ENCODE data around the gene GRK7. TPM values are rescaled to one million over a fixed set of nuclear protein-coding genes. Genes with fewer than 3 reads are reported as not detected.

GRK7 gene
- total and polyA plus RNA-seq, 2 of the 13 experiments (the other 11 are each of a cell fraction or from before 2014, with no cell fraction given): not detected

- H3K27me3 ChIP-seq (ENCODE audit: control insufficient read depth in 1 of 2, insufficient read depth in 2 of 2, low read length in 2 of 2): no peaks in the 10 kb centered on the region
- ATAC-seq: no peak
- TF ChIP-seq MED13 (CRISPR knock-in tag; IDR thresholded peaks at IDR 0.05): no peak
- TF ChIP-seq ZNF496 (CRISPR knock-in tag; IDR thresholded peaks at IDR 0.05; ENCODE audit: insufficient replicate concordance): no peak
- TF ChIP-seq ARNTL (CRISPR knock-in tag; IDR thresholded peaks at IDR 0.05): no peak
- no peak for TF ChIP-seq SP4 (CRISPR knock-in tag; IDR thresholded peaks at IDR 0.05)
- no peak for TF ChIP-seq TCF12 (IDR thresholded peaks at IDR 0.05)
- no peak for TF ChIP-seq TCF12 (CRISPR knock-in tag; IDR thresholded peaks at IDR 0.05)
- no peak for TF ChIP-seq ZMYM4 (CRISPR knock-in tag; IDR thresholded peaks at IDR 0.05)
- no peak for TF ChIP-seq RBM22 (optimal IDR thresholded peaks at IDR 0.05; ENCODE audit: low read length)
- TF ChIP-seq HNF4A (CRISPR knock-in tag; IDR thresholded peaks at IDR 0.05): no peak
- no peak for TF ChIP-seq HCFC1 (IDR thresholded peaks at IDR 0.05; ENCODE audit: low read depth, low read length)
- intact Hi-C loops (cut with micrococcal nuclease; ENCODE audit: unreplicated experiment): no loop called here
- CTCF ChIA-PET (ENCODE audit: low intra/inter-chr PET ratio, low total read pairs): no interaction called here
- no peaks in the 10 kb centered on the region for H3K36me3 ChIP-seq (replicated peaks in 1 of 2; ENCODE audit: control insufficient read depth in 1 of 2, insufficient read depth in 2 of 2, low read length in 2 of 2)
- POLR2A ChIA-PET: no interaction called here
- H3K4me1 ChIP-seq (ENCODE audit: insufficient read depth, low read length): peaks cover 10% of the 10 kb centered on the region
- FAIRE-seq: no peak
- no peak overlapping the region for H3K4me2 ChIP-seq (ENCODE audit: low read depth, low read length)
- no peak for DNase-seq (ENCODE audit: low spot score)
- WGBS (ENCODE audit: low lambda C conversion rate): 2% methylated on average over 2 of the region's 2 CpGs
- H4K20me1 ChIP-seq (ENCODE audit: insufficient read depth, low read length): no peaks in the 10 kb centered on the region
- H3K9me3 ChIP-seq (ENCODE audit: low read length): no peaks in the 10 kb centered on the region
- no peak overlapping the region for H3K27ac ChIP-seq (ENCODE audit: extremely low read length, insufficient read depth, low read length)
- H3K79me2 ChIP-seq (ENCODE audit: insufficient read depth, low read length): no peaks in the 10 kb centered on the region
- H3K4me3 ChIP-seq (replicated peaks in 1 of 3; ENCODE audit: insufficient read depth in 1 of 3, low read depth in 2 of 3, low read length in 3 of 3): no peak overlapping the region
- H3K9ac ChIP-seq (ENCODE audit: insufficient read depth, low read depth, low read length): no peak overlapping the region
- in situ Hi-C loops (cut with HindIII; ENCODE audit: extremely low pct_ligation_motif_present, low pct_unique_long_range_greater_than_20kb): no loop called here
- no TSS peak for BruUV-seq (replicated peaks)
- H2AFZ ChIP-seq (ENCODE audit: low read length): no peak overlapping the region
Observed at GRCh38 chr3:141722648-141723047, 40.6 kb upstream of the GRK7 start.

- H3K4me3 ChIP-seq (replicated peaks in 1 of 3; ENCODE audit: insufficient read depth in 1 of 3, low read depth in 2 of 3, low read length in 3 of 3): no peak overlapping the region
- H3K36me3 ChIP-seq (replicated peaks in 1 of 2; ENCODE audit: control insufficient read depth in 1 of 2, insufficient read depth in 2 of 2, low read length in 2 of 2): no peaks in the 10 kb centered on the region
- peaks cover 16% of the 10 kb centered on the region for H3K4me1 ChIP-seq (ENCODE audit: insufficient read depth, low read length)
- no peaks in the 10 kb centered on the region for H3K27me3 ChIP-seq (ENCODE audit: control insufficient read depth in 1 of 2, insufficient read depth in 2 of 2, low read length in 2 of 2)
- no peak overlapping the region for H3K4me2 ChIP-seq (ENCODE audit: low read depth, low read length)
- no peak for DNase-seq (ENCODE audit: low spot score)
- no peak overlapping the region for H2AFZ ChIP-seq (ENCODE audit: low read length)
- intact Hi-C loops (cut with micrococcal nuclease; ENCODE audit: unreplicated experiment) (no loop called here), in situ Hi-C loops (cut with HindIII; ENCODE audit: extremely low pct_ligation_motif_present, low pct_unique_long_range_greater_than_20kb) (no loop called here)
- H3K79me2 ChIP-seq (ENCODE audit: insufficient read depth, low read length): no peaks in the 10 kb centered on the region
- ATAC-seq: no peak
- no peak overlapping the region for H3K27ac ChIP-seq (ENCODE audit: extremely low read length, insufficient read depth, low read length)
- POLR2A ChIA-PET: no interaction called here
- H3K9ac ChIP-seq (ENCODE audit: insufficient read depth, low read depth, low read length): no peak overlapping the region
- H4K20me1 ChIP-seq (ENCODE audit: insufficient read depth, low read length): no peaks in the 10 kb centered on the region
- no peak for FAIRE-seq
- BruUV-seq (replicated peaks): no TSS peak
- TF ChIP-seq ZNF207 (IDR thresholded peaks at IDR 0.05; ENCODE audit: borderline replicate concordance): no peak
- TF ChIP-seq EHMT2 (IDR thresholded peaks at IDR 0.05; ENCODE audit: borderline replicate concordance, low read depth, low read length): no peak
- TF ChIP-seq PRPF4 (IDR thresholded peaks at IDR 0.05; ENCODE audit: low read depth, low read length, poor library complexity, severe bottlenecking): no peak
- TF ChIP-seq KLF9 (CRISPR knock-in tag; IDR thresholded peaks at IDR 0.05; ENCODE audit: low read depth): no peak
- TF ChIP-seq HNF1A (IDR thresholded peaks at IDR 0.05; ENCODE audit: low read depth): no peak
- TF ChIP-seq HNF1A (CRISPR knock-in tag; IDR thresholded peaks at IDR 0.05; ENCODE audit: borderline replicate concordance): no peak
- no peak for TF ChIP-seq ZKSCAN5 (CRISPR knock-in tag; IDR thresholded peaks at IDR 0.05)
- no peak for TF ChIP-seq PAX8 (CRISPR knock-in tag; IDR thresholded peaks at IDR 0.05; ENCODE audit: borderline replicate concordance)
- TF ChIP-seq NR1H2 (CRISPR knock-in tag; IDR thresholded peaks at IDR 0.05; ENCODE audit: borderline replicate concordance, low read depth): no peak
- H3K9me3 ChIP-seq (ENCODE audit: low read length): no peaks in the 10 kb centered on the region
- CTCF ChIA-PET (ENCODE audit: low intra/inter-chr PET ratio, low total read pairs): no interaction called here
Observed at GRCh38 chr3:141723255-141723654, 40.0 kb upstream of the GRK7 start.
